Keratinocyte (primary cell): ENCODE results near the gene SCNN1B.

Experiments
- EZH2 ChIP-seq: IDR thresholded peaks from one replicate; pipeline ENCODE4 v1.6.1; 2012; ENCODE audit warnings: inconsistent platforms, mild to moderate bottlenecking, low read length, moderate library complexity
- TF ChIP-seq, protein P1 (sequence below), 3 experiments: IDR thresholded peaks in 1 of 3; conservative IDR thresholded peaks in 1 of 3; optimal IDR thresholded peaks in 1 of 3; 2 replicates in 2 of 3; 3 replicates in 1 of 3; pipeline versions ENCODE3 to v1.5.1; 2011; ENCODE audit warnings: low read length in 3 of 3, mild to moderate bottlenecking in 3 of 3, moderate library complexity in 2 of 3, control low read depth in 1 of 3, inconsistent platforms in 1 of 3; ENCODE audit not compliant: insufficient read depth in 2 of 3; ENCODE audit errors: extremely low read depth in 1 of 3

DNA sequence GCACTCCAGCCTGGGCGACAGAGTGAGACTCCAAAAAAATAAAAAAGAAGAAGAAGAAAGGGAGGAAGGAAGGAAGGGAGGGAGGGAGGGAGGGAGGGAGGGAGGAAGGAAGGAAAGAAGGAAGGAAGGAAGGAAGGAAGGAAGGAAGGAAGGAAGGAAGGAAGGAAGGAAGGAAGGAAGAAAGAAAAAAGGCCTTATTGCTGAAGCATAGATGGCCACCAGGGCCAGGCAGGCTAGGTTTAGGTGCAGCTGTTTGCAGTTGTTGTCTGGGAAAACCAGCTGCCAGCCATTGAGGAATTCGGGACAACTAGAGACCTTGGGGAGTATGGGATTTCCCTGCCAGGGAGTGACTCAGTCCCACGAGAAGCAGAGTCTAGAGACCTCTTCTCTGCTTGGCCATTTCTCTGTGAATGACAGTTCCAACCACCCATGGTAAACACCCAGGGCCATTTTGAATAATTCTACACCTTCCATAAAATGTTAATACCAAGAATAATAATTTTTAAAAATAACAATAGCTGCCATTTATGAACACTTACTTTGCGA is 31.0 kb downstream of the SCNN1B start:
- TF ChIP-seq, protein P1, sequence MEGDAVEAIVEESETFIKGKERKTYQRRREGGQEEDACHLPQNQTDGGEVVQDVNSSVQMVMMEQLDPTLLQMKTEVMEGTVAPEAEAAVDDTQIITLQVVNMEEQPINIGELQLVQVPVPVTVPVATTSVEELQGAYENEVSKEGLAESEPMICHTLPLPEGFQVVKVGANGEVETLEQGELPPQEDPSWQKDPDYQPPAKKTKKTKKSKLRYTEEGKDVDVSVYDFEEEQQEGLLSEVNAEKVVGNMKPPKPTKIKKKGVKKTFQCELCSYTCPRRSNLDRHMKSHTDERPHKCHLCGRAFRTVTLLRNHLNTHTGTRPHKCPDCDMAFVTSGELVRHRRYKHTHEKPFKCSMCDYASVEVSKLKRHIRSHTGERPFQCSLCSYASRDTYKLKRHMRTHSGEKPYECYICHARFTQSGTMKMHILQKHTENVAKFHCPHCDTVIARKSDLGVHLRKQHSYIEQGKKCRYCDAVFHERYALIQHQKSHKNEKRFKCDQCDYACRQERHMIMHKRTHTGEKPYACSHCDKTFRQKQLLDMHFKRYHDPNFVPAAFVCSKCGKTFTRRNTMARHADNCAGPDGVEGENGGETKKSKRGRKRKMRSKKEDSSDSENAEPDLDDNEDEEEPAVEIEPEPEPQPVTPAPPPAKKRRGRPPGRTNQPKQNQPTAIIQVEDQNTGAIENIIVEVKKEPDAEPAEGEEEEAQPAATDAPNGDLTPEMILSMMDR (optimal IDR thresholded peaks at IDR 0.05 in 1 of 3, IDR thresholded peaks at IDR 0.05 in 1 of 3, conservative IDR thresholded peaks at IDR 0.05 in 1 of 3; ENCODE audit: extremely low read depth in 1 of 3, insufficient read depth in 2 of 3, low read length in 3 of 3): no peak
- no peak for TF ChIP-seq EZH2
